ENCODE measurements around the gene HMGXB4. TPM values are rescaled to one million over a fixed set of nuclear protein-coding genes. Genes with fewer than 3 reads are reported as not detected.
A peak's percentile ranks its signal among the peaks of the same experiment; 100 is the strongest.

Gene HMGXB4
- total and polyA plus RNA-seq, 9 of the 15 experiments (the other 6 are each of a cell fraction or from before 2014, with no cell fraction given): 9.9 to 31.4 (median 24.8) TPM

- TF ChIP-seq ZNF586 (CRISPR knock-in tag; conservative IDR thresholded peaks at IDR 0.05) (no peak), USF1 (CRISPR knock-in tag; IDR thresholded peaks at IDR 0.05) (peak; percentile 27; the same call in 1 of the 2 replicates), REST (IDR thresholded peaks at IDR 0.05; ENCODE audit: borderline replicate concordance) (no peak), REST (CRISPR knock-in tag; IDR thresholded peaks at IDR 0.05; ENCODE audit: low read depth) (no peak)
Observed at GRCh38 chr22:35330258-35330861, 73.1 kb downstream of the HMGXB4 start (continued).
